Activated T-cell treated with anti-CD3 and anti-CD28 coated beads for 4 hours (primary cell): ENCODE results near the gene PPIG.
"Not testable (repeated sequence)": the region's sequence is repeated elsewhere in the genome, so short reads cannot be mapped to it uniquely, and the experiment has no call there.

Experiments used
- DNase-seq: peaks from one replicate; pipeline ENCODE4 v3.0.0-alpha.2; 2020

PPIG gene

DNA sequence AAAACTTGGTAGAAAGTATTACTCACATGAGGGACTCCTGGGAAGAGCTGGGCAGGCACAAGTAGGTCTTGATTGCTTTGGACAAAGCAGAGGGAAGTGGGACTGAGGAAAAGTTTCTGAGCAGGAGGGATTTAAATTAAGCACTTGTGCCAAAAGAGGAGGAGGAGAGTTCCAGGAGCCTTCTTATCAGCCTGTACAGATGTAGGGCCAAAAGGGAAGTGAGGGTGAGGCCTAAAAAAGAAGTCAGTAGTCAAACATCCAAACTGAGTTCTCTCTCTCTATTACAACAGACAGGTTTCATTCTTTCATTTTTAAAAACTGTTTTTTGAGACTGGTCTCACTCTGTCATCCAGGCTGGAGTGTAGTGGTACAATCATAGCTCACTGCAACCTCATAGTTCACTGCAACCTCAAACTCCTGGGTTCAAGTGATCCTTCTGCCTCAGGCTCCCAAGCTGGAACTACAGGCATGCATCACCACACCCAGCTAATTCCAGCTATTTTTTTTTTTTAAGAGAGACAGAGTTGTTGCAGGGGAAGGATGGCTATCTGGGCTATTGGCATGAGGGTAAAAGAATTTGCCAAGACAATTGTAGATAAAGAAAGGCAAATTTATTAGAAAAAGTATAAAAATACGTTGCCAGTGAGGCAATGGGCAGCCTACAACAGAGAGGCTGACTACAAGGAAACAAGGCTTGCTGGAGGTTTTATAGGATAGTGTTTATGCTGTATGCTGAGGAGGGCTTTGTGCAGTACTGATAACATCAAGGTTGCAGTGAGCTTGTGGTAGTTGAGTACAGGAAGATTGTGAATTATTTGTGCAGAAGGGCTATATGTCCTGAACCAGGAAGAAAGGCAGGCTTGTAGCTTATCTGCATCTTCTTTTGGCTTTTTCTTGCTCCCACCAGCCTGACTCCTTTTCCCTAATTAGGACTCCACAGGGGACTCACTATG lies 81.1 kb downstream of the PPIG start:
- no peak for DNase-seq

DNA sequence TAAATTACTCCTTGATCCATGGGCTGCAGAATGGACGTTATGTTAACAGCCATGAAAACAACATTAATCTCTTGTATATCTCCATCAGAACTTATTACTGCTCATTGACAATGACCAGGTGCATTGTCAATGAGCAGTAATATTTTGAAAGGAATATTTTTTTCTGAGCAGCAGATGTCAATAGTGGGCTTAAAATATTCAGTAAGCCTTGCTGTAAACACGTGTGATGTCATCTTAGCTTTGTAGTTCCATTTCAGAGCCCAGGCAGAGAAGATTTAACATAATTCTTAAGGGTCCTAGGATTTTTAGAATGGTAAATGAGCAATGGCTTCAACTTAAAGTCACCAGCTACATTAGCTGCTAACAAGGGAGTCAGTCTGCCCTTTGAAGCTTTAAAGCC lies 83.4 kb downstream of the PPIG start:
- DNase-seq = no peak

- no peak for DNase-seq
Measured at GRCh38 chr2:169670215-169670651, 86.1 kb downstream of the PPIG start.

DNA sequence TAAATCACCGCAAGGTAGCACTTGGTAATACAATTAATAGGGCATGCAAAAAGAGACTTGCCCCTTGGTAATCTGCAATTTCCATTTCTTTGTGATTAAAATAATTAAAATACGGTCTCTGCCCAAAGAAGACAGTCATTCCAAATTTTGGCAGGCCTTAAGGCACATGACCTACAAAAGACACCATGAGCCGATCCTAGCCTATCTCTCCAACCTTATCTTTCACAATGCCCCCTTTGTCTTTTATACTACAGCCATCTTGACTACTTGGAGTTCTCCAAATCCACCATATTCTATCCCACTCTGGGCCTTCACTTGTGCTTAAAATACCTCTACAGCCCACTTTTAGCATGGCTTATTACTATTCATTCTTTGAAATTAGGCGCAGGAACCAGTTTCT lies 86.8 kb downstream of the PPIG start:
- no peak for DNase-seq

DNA sequence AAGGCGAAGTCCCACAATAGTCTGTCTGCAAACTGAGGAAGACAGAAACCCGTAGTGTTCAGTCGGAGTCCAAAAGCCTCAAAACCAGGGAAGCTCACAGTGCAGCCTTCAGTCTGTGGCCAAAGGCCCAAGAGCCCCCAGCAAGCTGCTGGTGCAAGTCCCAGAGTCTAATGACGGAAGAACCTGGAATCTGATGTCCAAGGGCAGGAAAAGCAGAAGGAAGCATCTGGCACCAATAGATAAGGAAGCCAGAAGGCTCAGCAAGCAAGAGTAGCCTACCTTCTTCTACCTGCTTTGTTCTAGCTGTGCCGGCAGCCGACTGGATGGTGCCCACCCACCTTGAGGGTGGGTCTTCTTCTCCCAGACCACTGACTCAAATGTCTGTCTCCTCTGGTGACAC lies 88.3 kb downstream of the PPIG start:
- no peak for DNase-seq

GRCh38 chr2:169673106-169673505 lies 89.0 kb downstream of the PPIG start:
- no peak for DNase-seq

GRCh38 chr2:169673921-169674320 lies 89.8 kb downstream of the PPIG start:
- DNase-seq = no peak

DNA sequence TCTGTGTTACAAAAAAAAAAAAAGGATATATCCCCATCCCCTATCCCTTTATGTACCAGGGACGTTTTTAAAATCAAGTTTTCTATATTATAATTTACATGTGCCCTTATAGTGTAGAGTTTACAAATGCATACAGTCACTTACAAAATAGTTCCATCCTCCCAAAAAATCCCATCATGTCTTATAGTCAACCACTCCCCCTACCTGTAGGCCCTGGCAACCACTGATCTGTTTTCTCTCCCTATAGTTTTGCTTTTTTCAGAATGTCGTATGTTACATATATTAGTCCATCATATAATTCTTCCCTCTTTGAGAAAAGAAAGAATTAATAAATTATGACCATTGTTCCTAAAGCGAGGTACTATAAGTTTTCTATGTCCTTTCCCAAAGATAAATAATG lies 92.2 kb downstream of the PPIG start:
- no peak for DNase-seq

- no peak for DNase-seq
Measured at GRCh38 chr2:169676850-169677249, 92.7 kb downstream of the PPIG start.

DNA sequence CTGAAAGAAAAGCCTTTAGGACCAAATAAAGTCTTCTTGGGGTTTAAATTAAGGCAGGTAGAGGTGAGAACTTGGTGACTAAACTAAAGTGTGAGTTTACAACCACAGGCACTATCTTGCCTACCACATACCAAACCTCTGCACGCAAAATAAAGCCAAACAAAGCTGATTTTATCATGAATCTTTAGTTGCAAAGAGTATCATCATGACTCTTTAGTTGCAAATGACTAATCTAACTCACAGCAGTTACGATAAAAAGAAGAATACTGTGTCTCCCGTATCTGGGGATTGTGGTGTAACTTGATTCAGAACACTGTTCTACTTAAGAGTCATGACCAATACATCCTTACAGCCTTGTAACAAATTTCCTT lies 98.9 kb downstream of the PPIG start:
- no peak for DNase-seq

- DNase-seq = no peak
Measured at GRCh38 chr2:169683425-169684134, 99.4 kb downstream of the PPIG start.

DNA sequence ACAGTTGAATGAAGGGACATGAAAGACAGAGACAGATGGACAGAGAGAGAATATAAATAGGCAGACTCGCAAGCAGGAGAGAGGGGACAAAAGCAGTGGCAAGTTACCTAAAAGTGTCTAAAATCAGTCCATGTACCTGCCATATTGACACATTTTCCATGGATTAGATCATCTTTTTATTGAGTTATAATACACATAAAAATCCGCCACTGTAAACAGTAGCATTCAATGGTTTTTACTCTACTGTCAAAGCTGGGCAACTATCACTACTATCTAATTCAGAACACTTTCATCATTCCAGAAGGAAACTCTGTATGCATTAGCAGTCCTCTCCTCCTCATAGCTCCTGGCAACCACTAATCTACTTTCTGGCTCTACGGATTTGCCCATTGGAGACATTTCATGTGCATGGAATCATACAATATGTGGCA lies 100.0 kb downstream of the PPIG start:
- no peak for DNase-seq

GRCh38 chr2:169684712-169685111 lies 100.6 kb downstream of the PPIG start:
- DNase-seq = not testable (repeated sequence)

- not testable (repeated sequence) for DNase-seq
Measured at GRCh38 chr2:169686825-169687224, 102.7 kb downstream of the PPIG start.

- not testable (repeated sequence) for DNase-seq
Measured at GRCh38 chr2:169687943-169688342, 103.8 kb downstream of the PPIG start.

DNA sequence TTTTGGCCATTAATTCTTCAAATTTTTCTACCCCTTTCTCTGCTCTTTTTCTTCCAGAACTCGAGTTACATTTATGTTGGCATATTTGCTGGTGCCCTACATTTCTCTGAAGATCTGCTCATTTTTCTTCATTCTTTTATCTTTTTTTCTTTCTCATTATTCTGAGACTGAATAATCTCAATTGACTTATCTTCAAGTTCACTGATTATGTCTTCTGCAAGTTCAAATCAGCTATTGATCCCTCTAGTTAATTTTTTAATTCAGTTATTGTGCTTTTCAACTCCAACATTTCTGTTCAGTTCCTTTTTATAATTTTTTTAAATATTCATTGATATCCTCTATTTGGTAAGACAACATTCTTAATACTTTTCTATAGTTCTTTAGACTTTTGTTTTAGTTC lies 106.8 kb downstream of the PPIG start:
- no peak for DNase-seq
